SU-DHL-6 (cell line): ENCODE results near the gene SFT2D3.

ENCODE experiments used
- H2AFZ ChIP-seq: fragments of 200-600 bp; sonication (generic); 2 replicates; pipeline ENCODE4 v1.6.1; 2014; ENCODE audit warnings: low read depth, mild to moderate bottlenecking, moderate library complexity, mixed read lengths, antibody characterized with exemption, low read length; ENCODE audit not compliant: severe bottlenecking
- H3F3A ChIP-seq: fragments of 200-600 bp; shearing (Covaris generic); 2 replicates; pipeline ENCODE4 v1.6.0; 2016; ENCODE audit warnings: antibody characterized with exemption, mild to moderate bottlenecking; ENCODE audit not compliant: insufficient read depth
- H3K27ac ChIP-seq: fragments of 200-600 bp; sonication (generic); 2 replicates; pipeline ENCODE4 v1.5.1; 2016; ENCODE audit warnings: low read depth, mild to moderate bottlenecking, low read length, moderate library complexity, mixed read lengths
- H3K27me3 ChIP-seq: fragments of 200-600 bp; sonication (generic), shearing (Covaris generic); 2 replicates; pipeline ENCODE4 v1.6.0; 2014; ENCODE audit warnings: mild to moderate bottlenecking, low read length
- H3K36me3 ChIP-seq: fragments of 200-600 bp; sonication (generic); 2 replicates; pipeline ENCODE4 v1.6.1; 2014; ENCODE audit warnings: mild to moderate bottlenecking, low read length, mixed read lengths
- H3K4me2 ChIP-seq: fragments of 300-600, 200-600 bp; shearing (Covaris generic), sonication (generic); 2 replicates; pipeline ENCODE4 v1.6.0; 2014; ENCODE audit warnings: low read length, low read depth, mild to moderate bottlenecking; ENCODE audit not compliant: poor library complexity, severe bottlenecking
- H3K4me3 ChIP-seq: fragments of 200-600 bp; sonication (generic); 2 replicates; pipeline ENCODE4 v1.5.1; 2014; ENCODE audit warnings: antibody characterized with exemption, low read length, mild to moderate bottlenecking, mixed read lengths; ENCODE audit not compliant: insufficient read depth, poor library complexity, severe bottlenecking
- H3K79me2 ChIP-seq: fragments of 200-600 bp; sonication (generic); 2 replicates; pipeline ENCODE4 v1.6.1; 2014; ENCODE audit warnings: mild to moderate bottlenecking, low read length, moderate library complexity; ENCODE audit not compliant: insufficient read depth
- H3K9ac ChIP-seq: fragments of 200-600 bp; sonication (generic); 2 replicates; pipeline ENCODE4 v1.7.0; 2014; ENCODE audit warnings: mild to moderate bottlenecking, low read length
- H3K9me2 ChIP-seq: fragments of 200-600 bp; sonication (generic); replicated peaks from 2 replicates; pipeline ENCODE4 v1.6.1; 2014; ENCODE audit warnings: low read length; ENCODE audit not compliant: insufficient read depth
- H3K9me3 ChIP-seq: fragments of 200-600 bp; sonication (generic); 2 replicates; pipeline ENCODE4 v1.6.1; 2014; ENCODE audit warnings: low read length, mixed read lengths; ENCODE audit not compliant: insufficient read depth
- H4K20me1 ChIP-seq: fragments of 200-600 bp; sonication (generic); 2 replicates; pipeline ENCODE4 v1.6.1; 2014; ENCODE audit warnings: low read depth, mild to moderate bottlenecking, antibody characterized with exemption, low read length, moderate library complexity, mixed read lengths
- CTCF ChIP-seq: fragments of 200-600 bp; sonication (generic); IDR thresholded peaks from one replicate; pipeline ENCODE4 v1.5.1; 2017; ENCODE audit warnings: antibody characterized with exemption, mild to moderate bottlenecking, low read length, moderate library complexity; ENCODE audit not compliant: insufficient read depth, poor library complexity, severe bottlenecking
- EZH2phosphoT487 ChIP-seq: fragments of 200-600 bp; sonication (generic), shearing (Covaris generic); conservative IDR thresholded peaks from 2 replicates; pipeline ENCODE4 v1.6.1; 2018; ENCODE audit warnings: mild to moderate bottlenecking, antibody characterized with exemption, low read length, moderate library complexity, mixed read lengths

SFT2D3 gene

GRCh38 chr2:127697482-127698180, 3.7 kb upstream of the SFT2D3 start:
- TF ChIP-seq EZH2phosphoT487 (no peak), CTCF (no peak)
- Histone ChIP-seq H3K9me2 (no peaks in the 10 kb centered on the region), H2AFZ (no peak overlapping the region), H3K79me2 (peaks cover 4% of the 10 kb centered on the region), H3K9me3 (no peaks in the 10 kb centered on the region), H3K9ac (no peak overlapping the region), H3K27ac (no peak overlapping the region), H3F3A (peaks cover 23% of the 10 kb centered on the region), H3K4me2 (no peak overlapping the region), H3K4me3 (no peak overlapping the region), H4K20me1 (peaks cover under 1% of the 10 kb centered on the region; the same call in 1 of the 2 replicates), H3K36me3 (no peaks in the 10 kb centered on the region), H3K27me3 (no peaks in the 10 kb centered on the region)

- peaks cover 8% of the 10 kb centered on the region; the same call in 1 of the 2 replicates for H4K20me1 ChIP-seq
- no peak overlapping the region for H2AFZ ChIP-seq
- H3K9ac ChIP-seq: no peak overlapping the region
- peaks cover 30% of the 10 kb centered on the region for H3F3A ChIP-seq
- no peaks in the 10 kb centered on the region for H3K27me3 ChIP-seq
- no peak for TF ChIP-seq CTCF
- no peak for TF ChIP-seq EZH2phosphoT487
- no peaks in the 10 kb centered on the region for H3K9me2 ChIP-seq
- H3K27ac ChIP-seq: no peak overlapping the region
- H3K79me2 ChIP-seq: peaks cover 15% of the 10 kb centered on the region
- no peaks in the 10 kb centered on the region for H3K36me3 ChIP-seq
- no peaks in the 10 kb centered on the region for H3K9me3 ChIP-seq
- H3K4me3 ChIP-seq: no peak overlapping the region
- H3K4me2 ChIP-seq: no peak overlapping the region
Observed at GRCh38 chr2:127698553-127699355, 2.5 kb upstream of the SFT2D3 start.

GRCh38 chr2:127700527-127701192, 637 bp upstream of the SFT2D3 start:
- Histone ChIP-seq H3K4me3 (peak overlapping the region; percentile 64), H3K4me2 (peak overlapping the region; percentile 70), H3K9ac (peak overlapping the region; percentile 68), H3K9me3 (no peaks in the 10 kb centered on the region), H3K9me2 (no peaks in the 10 kb centered on the region), H3F3A (peaks cover 44% of the 10 kb centered on the region), H3K36me3 (no peaks in the 10 kb centered on the region; the same call in 1 of the 2 replicates), H4K20me1 (peaks cover 8% of the 10 kb centered on the region; the same call in 1 of the 2 replicates), H2AFZ (peak overlapping the region; percentile 82), H3K79me2 (peaks cover 21% of the 10 kb centered on the region), H3K27me3 (no peaks in the 10 kb centered on the region), H3K27ac (peak overlapping the region; percentile 84)
- TF ChIP-seq EZH2phosphoT487 (no peak), CTCF (no peak)
